Ovary (tissue), 9 donors: Measurements from ENCODE around the gene BCL2L13. TPM values are rescaled to one million over a fixed set of nuclear protein-coding genes. Genes with fewer than 3 reads are reported as not detected.
"Not testable (repeated sequence)": the region's sequence is repeated elsewhere in the genome, so short reads cannot be mapped to it uniquely, and the experiment has no call there.

Source experiments
- DNase-seq, 5 donors: peaks; one replicate each; pipeline ENCODE4 v3.0.0-alpha.2; 2019 to 2020
- H3K27ac ChIP-seq, 2 donors: fragments of 200-600 bp; one replicate each; pipeline versions ENCODE4 v1.5.1 to v1.8.0; 2019 to 2022
- H3K27me3 ChIP-seq: fragments of 200-600 bp; one replicate; pipeline ENCODE4 v1.8.0; 2022
- H3K36me3 ChIP-seq: fragments of 200-600 bp; sonication (generic); one replicate; pipeline ENCODE4 v1.5.1; 2019
- H3K4me1 ChIP-seq: one replicate; pipeline ENCODE4 v1.8.1; 2013; ENCODE audit warnings: mild to moderate bottlenecking, moderate library complexity; ENCODE audit not compliant: insufficient read depth
- H3K4me3 ChIP-seq: fragments of 200-600 bp; sonication (generic); one replicate; pipeline ENCODE4 v1.5.1; 2017
- H3K9me3 ChIP-seq, 2 donors: fragments of 200-600 bp in 1 of 2; sonication (generic) in 1 of 2; one replicate each; pipeline versions ENCODE4 v1.5.1 to v1.8.1; 2013 to 2019; ENCODE audit warnings: mild to moderate bottlenecking in 1 of 2, moderate library complexity in 1 of 2
- CTCF ChIP-seq, 3 donors: fragments of 450-650 bp in 2 of 3; fragments of 200-600 bp in 1 of 3; IDR thresholded peaks; one replicate each; pipeline versions ENCODE4 v1.5.1 to v1.8.0; 2016 to 2022; ENCODE audit warnings: antibody characterized with exemption in 3 of 3, mild to moderate bottlenecking in 1 of 3
- EP300 ChIP-seq: sonication (generic); formaldehyde crosslinking; IDR thresholded peaks from one replicate; pipeline ENCODE4 v1.6.1; 2017; ENCODE audit warnings: antibody characterized with exemption
- POLR2A ChIP-seq: fragments of 450-650 bp; IDR thresholded peaks from one replicate; pipeline ENCODE4 v1.6.1; 2017; ENCODE audit warnings: antibody characterized with exemption, mild to moderate bottlenecking, moderate library complexity
- WGBS, 3 donors: extraction: QIAGEN DNeasy Blood & Tissue Kit in 1 of 3; methylation state at CpG; one replicate each; pipeline versions ENCODE4 v1.1.5 to v1.1.7; 2013 to 2017; 5-methylcytosine and 5-hydroxymethylcytosine counted together
- intact Hi-C, 4 donors: fragments of 100-400 bp; cut with DNase I; formaldehyde crosslinking; loops; one replicate each; pipeline versions ENCODE4 v1.11.0 to v1.15.1; 2022 to 2023
- polyA plus RNA-seq, 2 donors: library from polyadenylated mRNA; stranded (reverse); fragments of 200-250 nt in 1 of 2; fragments of 350-450 nt in 1 of 2; fragmentation: Illumina TruSeq in 1 of 2; extraction: RNeasy Lipid Tissue Mini Kit (QIAGEN cat#74804) in 1 of 2; gene quantifications; one replicate each; pipeline ENCODE4 v1.2.3, GENCODE V29; 2013 to 2014
- total RNA-seq, 7 donors: library from RNA; depleted of rRNA in 2 of 7; stranded (reverse); fragments of >200 nt in 2 of 7; fragmentation: NEBNext Ultra II Directional in 3 of 7; extraction: Animal tissue kit (Norgen Biotek cat#: 25700) in 3 of 7; gene quantifications; one replicate each; pipeline versions ENCODE4 v1.1.0 to v1.2.4, GENCODE V29; 2016 to 2023
- donor health status: DM: no; HTN: no; CAD: no; lungs with moderate emphysema.
- donor health status: DM: no; HTN: no; CAD: no.
- donor health status: Bipolar disorder and iron deficiency.
- donor health status: DM: yes; HTN: yes; CAD: no.
- donor health status: DM: no; HTN: no; CAD: no.
- donor health status: DM: yes; HTN: yes; CAD: no.

Gene BCL2L13
- total and polyA plus RNA-seq, 9 donors: 19.9 to 39.5 (median 33.8) TPM

DNA sequence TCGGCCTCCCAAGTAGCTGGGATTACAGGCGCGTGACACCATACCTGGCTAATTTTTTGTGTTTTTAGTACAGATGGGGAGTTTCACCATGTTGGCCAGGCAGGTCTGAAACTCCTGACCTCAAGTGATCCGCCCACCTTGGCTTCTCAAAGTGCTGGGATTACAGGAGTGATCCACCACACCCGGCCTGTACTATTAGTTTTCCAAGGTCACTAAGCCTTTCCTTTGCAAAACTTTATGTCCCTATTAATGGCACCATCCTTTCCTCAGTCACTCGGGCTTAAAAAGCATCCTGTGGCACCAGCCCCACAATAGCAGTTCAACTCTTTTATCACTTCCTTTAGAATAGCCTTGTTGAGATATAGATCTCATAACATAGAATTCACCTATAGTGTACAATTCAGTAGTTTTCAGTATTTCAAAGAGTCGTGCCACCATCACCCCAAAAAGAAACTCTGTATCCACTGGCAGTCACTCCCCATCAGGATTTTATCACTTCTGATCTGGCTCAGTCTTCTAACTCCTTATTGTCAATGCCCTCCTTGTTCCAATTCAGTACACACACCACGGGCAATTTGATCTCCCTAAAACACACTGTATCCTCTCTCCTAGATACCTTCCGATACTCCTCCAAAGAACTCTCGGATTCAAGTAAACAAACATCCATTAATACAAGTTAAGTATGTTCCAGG is 921 bp upstream of the BCL2L13 start:
- Histone ChIP-seq H3K27me3 (no peaks in the 10 kb centered on the region), H3K4me3 (peak overlapping the region; percentile 92), H3K27ac (peak overlapping the region; percentile 97 to 99), H3K36me3 (no peaks in the 10 kb centered on the region), H3K9me3 (no peaks in the 10 kb centered on the region), H3K4me1 (peaks cover 8% of the 10 kb centered on the region)
- no peak for TF ChIP-seq CTCF (IDR thresholded peaks at IDR 0.05)
- no peak for TF ChIP-seq EP300
- no peak for TF ChIP-seq POLR2A
- intact Hi-C loops: loop anchor here in 1 of 4 donors (10.0 kb wide), 1 partner anchor 63 kb away; no protein-coding TSS in a partner anchor
- 49 to 56% (median 49%) methylated on average over 10 of the region's 10 CpGs for WGBS, 3 donors
- no peak for DNase-seq

GRCh38 chr22:17638182-17638431 is 450 bp upstream of the BCL2L13 start:
- TF ChIP-seq CTCF (IDR thresholded peaks at IDR 0.05): no peak
- no peak for TF ChIP-seq POLR2A
- no peak for TF ChIP-seq EP300
- intact Hi-C loops: loop anchor here in 1 of 4 donors (10.0 kb wide), 1 partner anchor 63 kb away; no protein-coding TSS in a partner anchor
- Histone ChIP-seq H3K27me3 (no peaks in the 10 kb centered on the region), H3K36me3 (no peaks in the 10 kb centered on the region), H3K9me3 (no peaks in the 10 kb centered on the region), H3K4me1 (peaks cover 8% of the 10 kb centered on the region), H3K27ac (peak overlapping the region; percentile 97 to 99), H3K4me3 (peak overlapping the region; percentile 92)
- WGBS, 3 donors: 0 to 1% (median 0%) methylated on average over 10 of the region's 10 CpGs
- no peak for DNase-seq

DNA sequence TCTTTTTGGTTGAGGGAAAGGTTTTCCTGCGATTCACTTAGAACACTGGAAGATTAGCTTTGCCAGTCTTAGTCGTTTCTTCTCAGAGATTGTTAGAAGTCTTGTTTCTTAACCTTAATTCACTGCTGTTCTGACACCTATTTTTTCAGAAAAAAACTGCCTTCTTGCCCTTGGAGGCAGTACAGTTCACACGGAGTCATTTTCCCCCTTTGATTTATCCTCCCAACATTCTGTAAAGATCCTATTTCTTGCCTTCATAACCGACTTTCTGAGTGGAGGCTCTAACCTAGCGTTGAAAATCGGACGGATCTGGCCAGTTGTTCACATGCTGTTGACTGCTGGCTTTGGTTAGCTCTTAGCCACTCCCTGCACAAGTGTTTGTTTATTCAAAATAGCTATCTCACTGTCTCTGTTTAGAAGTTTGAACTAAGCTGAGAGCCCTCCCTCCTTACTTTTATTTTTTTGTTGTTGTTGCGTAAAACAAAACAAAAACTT is 737 bp downstream of the BCL2L13 start:
- TF ChIP-seq POLR2A: no peak
- no peak for TF ChIP-seq CTCF (IDR thresholded peaks at IDR 0.05)
- TF ChIP-seq EP300: no peak
- Histone ChIP-seq H3K4me3 (peak overlapping the region; percentile 92), H3K36me3 (no peaks in the 10 kb centered on the region), H3K9me3 (no peaks in the 10 kb centered on the region), H3K4me1 (peaks cover 4% of the 10 kb centered on the region), H3K27me3 (no peaks in the 10 kb centered on the region), H3K27ac (peak overlapping the region; percentile 97 to 99)
- intact Hi-C loops: loop anchor here in 1 of 4 donors (10.0 kb wide), 1 partner anchor 64 kb away; no protein-coding TSS in a partner anchor
- WGBS, 3 donors: 2 to 6% (median 3%) methylated on average over 8 of the region's 8 CpGs
- DNase-seq: no peak

DNA sequence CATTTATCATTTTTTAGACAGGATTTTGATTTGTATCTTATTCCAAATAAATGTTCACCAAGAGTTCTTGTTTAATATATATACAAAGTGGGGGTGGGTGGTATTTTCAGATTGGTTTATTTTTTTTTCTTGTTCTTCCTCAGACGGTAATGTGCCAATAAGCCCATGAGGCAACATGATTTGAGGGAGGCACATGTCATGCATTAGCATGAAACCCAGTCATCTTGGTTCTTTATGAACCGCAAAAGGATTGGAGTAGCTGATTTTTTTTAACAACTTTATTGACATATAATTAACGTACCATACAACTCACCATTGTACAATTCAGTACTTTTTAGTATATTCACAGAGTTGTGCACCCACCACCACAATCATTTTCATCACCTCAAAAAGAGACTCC is 2.7 kb downstream of the BCL2L13 start:
- no peak for DNase-seq
- Histone ChIP-seq H3K4me3 (no peak overlapping the region), H3K4me1 (peaks cover 6% of the 10 kb centered on the region), H3K27me3 (no peaks in the 10 kb centered on the region), H3K27ac (no peak overlapping the region), H3K9me3 (no peaks in the 10 kb centered on the region), H3K36me3 (no peaks in the 10 kb centered on the region)
- TF ChIP-seq CTCF (IDR thresholded peaks at IDR 0.05) (no peak), POLR2A (no peak), EP300 (no peak)
- intact Hi-C loops: no loop called here
- 69 to 82% (median 70%) methylated on average over 3 of the region's 3 CpGs for WGBS, 3 donors

DNA sequence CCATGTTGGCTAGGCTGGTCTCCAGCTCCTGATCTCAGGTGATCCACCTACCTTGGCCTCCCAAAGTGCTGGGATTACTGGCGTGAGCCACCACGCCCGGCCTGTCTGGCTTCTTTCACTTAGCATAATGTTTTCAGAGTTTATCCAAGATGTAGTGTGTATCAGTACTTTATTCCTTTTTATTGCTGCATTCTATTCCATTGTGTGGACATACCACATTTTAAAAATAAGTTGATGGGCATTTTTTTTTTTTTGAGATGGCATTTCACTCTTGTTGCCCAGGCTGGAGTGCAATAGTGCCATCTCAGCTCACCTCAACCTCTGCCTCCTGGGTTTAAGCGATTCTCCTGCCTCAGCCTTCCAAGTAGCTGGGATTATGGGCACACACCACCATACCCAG is 3.8 kb downstream of the BCL2L13 start:
- H3K27ac ChIP-seq, H3K36me3 ChIP-seq, intact Hi-C loops, H3K4me1 ChIP-seq, H3K4me3 ChIP-seq, H3K9me3 ChIP-seq, H3K27me3 ChIP-seq, DNase-seq: not testable (repeated sequence)
- 84 to 100% (median 97%) methylated on average over 4 of the region's 4 CpGs for WGBS, 3 donors
